Activated naive CD4-positive, alpha-beta T cell treated with anti-CD3 and anti-CD28 coated beads, Interleukin-2, amount 10 ng/mL, durations not matched to agents 7 days and 5 days (primary cell): ENCODE data around the gene ELMO3.

Experiments used
- CTCF ChIA-PET: fragments of 350-600 bp; sonication (Branson Sonifier 250); formaldehyde crosslinking; loops from one replicate; lab custom pipeline; 2021; ENCODE audit warnings: antibody characterized with exemption; lab: Charles Lee
- DNase-seq: peaks from one replicate; pipeline ENCODE4 v3.0.0-alpha.2; 2020
- H3K27ac Mint-ChIP-seq: one replicate; pipeline ENCODE4 v1.8.0; 2021; ENCODE audit warnings: mild to moderate bottlenecking, moderate library complexity, mixed read lengths
- H3K27me3 Mint-ChIP-seq: one replicate; pipeline ENCODE4 v1.8.0; 2021; ENCODE audit warnings: mild to moderate bottlenecking, mixed read lengths
- H3K36me3 Mint-ChIP-seq: one replicate; pipeline ENCODE4 v1.8.0; 2021; ENCODE audit warnings: mixed read lengths
- H3K4me1 Mint-ChIP-seq: one replicate; pipeline ENCODE4 v1.8.0; 2021; ENCODE audit warnings: mixed read lengths
- H3K4me3 Mint-ChIP-seq: one replicate; pipeline ENCODE4 v1.8.0; 2021; ENCODE audit warnings: mild to moderate bottlenecking, moderate library complexity, mixed read lengths
- H3K9me3 Mint-ChIP-seq: one replicate; pipeline ENCODE4 v1.8.0; 2021; ENCODE audit warnings: mixed read lengths

ELMO3 gene

GRCh38 chr16:67216612-67217490 lies 17.9 kb downstream of the ELMO3 start:
- Mint-ChIP-seq H3K27me3 (peaks cover 4% of the 10 kb centered on the region), H3K4me3 (no peak overlapping the region), H3K4me1 (peaks cover 13% of the 10 kb centered on the region), H3K9me3 (no peaks in the 10 kb centered on the region), H3K36me3 (no peaks in the 10 kb centered on the region), H3K27ac (peak overlapping the region; percentile 43)
- CTCF ChIA-PET, result no interaction called here
- DNase-seq, result no peak

- CTCF ChIA-PET, result interaction anchor here (1.2 to 2.0 kb wide), 3 partner anchors 20 to 31 kb away, joined by 4 to 6 read pairs (median 4); no protein-coding TSS in a partner anchor
- no peak for DNase-seq
- Mint-ChIP-seq H3K4me1 (peaks cover 55% of the 10 kb centered on the region), H3K27me3 (no peaks in the 10 kb centered on the region), H3K36me3 (peaks cover 7% of the 10 kb centered on the region), H3K4me3 (no peak overlapping the region), H3K9me3 (no peaks in the 10 kb centered on the region), H3K27ac (peak overlapping the region; percentile 6)
Measured at GRCh38 chr16:67223992-67224391, 25.1 kb downstream of the ELMO3 start.

GRCh38 chr16:67226295-67226803 lies 27.4 kb downstream of the ELMO3 start:
- CTCF ChIA-PET, result interaction anchor here (0.6 to 3.7 kb wide), 10 partner anchors 13 to 261 kb away, joined by 3 to 34 read pairs (median 4); partner anchors contain the start of gene FHOD1

GRCh38 chr16:67226804-67227566 lies 28.1 kb downstream of the ELMO3 start, which contains the start of gene TMEM208:
Gene TMEM208, plus strand, starts transcription at chr16:67227130. Its CDS starts 89 bp downstream, at chr16:67227219.
- CTCF ChIA-PET, result interaction anchor here (0.6 to 3.7 kb wide), 12 partner anchors 9 to 262 kb away, joined by 3 to 34 read pairs (median 3); partner anchors contain the start of gene FHOD1
- Mint-ChIP-seq H3K9me3 (no peaks in the 10 kb centered on the region), H3K27ac (peak within 1 kb of the TSS; percentile 92), H3K36me3 (peaks cover 15% of the 10 kb centered on the region), H3K4me1 (peaks cover 55% of the 10 kb centered on the region), H3K4me3 (peak within 1 kb of the TSS; percentile 97), H3K27me3 (no peaks in the 10 kb centered on the region)
- DNase-seq, result peak; percentile 99

More at GRCh38 chr16:67226295-67226803, 27.4 kb downstream of the ELMO3 start:
- Mint-ChIP-seq H3K4me3 (peak overlapping the region; percentile 97), H3K27ac (peak overlapping the region; percentile 92), H3K4me1 (peaks cover 55% of the 10 kb centered on the region), H3K27me3 (no peaks in the 10 kb centered on the region), H3K36me3 (peaks cover 15% of the 10 kb centered on the region), H3K9me3 (no peaks in the 10 kb centered on the region)
- no peak for DNase-seq

GRCh38 chr16:67227567-67227921 lies 28.6 kb downstream of the ELMO3 start:
- no peaks in the 10 kb centered on the region for H3K9me3 Mint-ChIP-seq
- no peak for DNase-seq
- peaks cover 15% of the 10 kb centered on the region for H3K36me3 Mint-ChIP-seq
- peak overlapping the region; percentile 97 for H3K4me3 Mint-ChIP-seq
- no peaks in the 10 kb centered on the region for H3K27me3 Mint-ChIP-seq
- peak overlapping the region; percentile 92 for H3K27ac Mint-ChIP-seq
- peaks cover 54% of the 10 kb centered on the region for H3K4me1 Mint-ChIP-seq
- CTCF ChIA-PET, result interaction anchor here (0.9 to 3.7 kb wide), 6 partner anchors 8 to 51 kb away, joined by 3 to 34 read pairs (median 4); partner anchors contain the start of gene FHOD1

GRCh38 chr16:67228034-67228785 lies 29.3 kb downstream of the ELMO3 start:
- peaks cover 50% of the 10 kb centered on the region for H3K4me1 Mint-ChIP-seq
- no peak for DNase-seq
- peaks cover 17% of the 10 kb centered on the region for H3K36me3 Mint-ChIP-seq
- no peaks in the 10 kb centered on the region for H3K27me3 Mint-ChIP-seq
- CTCF ChIA-PET, result interaction anchor here (0.9 to 3.7 kb wide), 4 partner anchors 7 to 50 kb away, joined by 3 to 34 read pairs (median 4); partner anchors contain the start of gene FHOD1
- H3K4me3 Mint-ChIP-seq, result peak overlapping the region; percentile 97
- H3K9me3 Mint-ChIP-seq, result no peaks in the 10 kb centered on the region
- H3K27ac Mint-ChIP-seq, result peak overlapping the region; percentile 92

- Mint-ChIP-seq H3K4me1 (peaks cover 44% of the 10 kb centered on the region), H3K9me3 (no peaks in the 10 kb centered on the region), H3K4me3 (peak overlapping the region; percentile 52), H3K27me3 (no peaks in the 10 kb centered on the region), H3K27ac (peak overlapping the region; percentile 45), H3K36me3 (peaks cover 22% of the 10 kb centered on the region)
- no peak for DNase-seq
- CTCF ChIA-PET, result interaction anchor here (3.7 kb wide), 1 partner anchor 17 kb away, joined by 34 read pairs; the partner anchor contains the start of gene FHOD1
Measured at GRCh38 chr16:67228905-67229304, 30.0 kb downstream of the ELMO3 start.

- H3K4me1 Mint-ChIP-seq, result peaks cover 32% of the 10 kb centered on the region
- H3K27me3 Mint-ChIP-seq, result no peaks in the 10 kb centered on the region
- peaks cover 24% of the 10 kb centered on the region for H3K36me3 Mint-ChIP-seq
- no peak overlapping the region for H3K27ac Mint-ChIP-seq
- no peak for DNase-seq
- peak overlapping the region; percentile 23 for H3K4me3 Mint-ChIP-seq
- no peaks in the 10 kb centered on the region for H3K9me3 Mint-ChIP-seq
- CTCF ChIA-PET, result no interaction called here
Measured at GRCh38 chr16:67229906-67230808, 31.2 kb downstream of the ELMO3 start.

- Mint-ChIP-seq H3K27me3 (no peaks in the 10 kb centered on the region), H3K36me3 (peaks cover 25% of the 10 kb centered on the region), H3K4me1 (peaks cover 24% of the 10 kb centered on the region), H3K9me3 (no peaks in the 10 kb centered on the region), H3K27ac (no peak overlapping the region), H3K4me3 (no peak overlapping the region)
- no peak for DNase-seq
- CTCF ChIA-PET, result no interaction called here
Measured at GRCh38 chr16:67230809-67231660, 32.1 kb downstream of the ELMO3 start.

- peaks cover 5% of the 10 kb centered on the region for H3K4me1 Mint-ChIP-seq
- H3K36me3 Mint-ChIP-seq, result peaks cover 35% of the 10 kb centered on the region
- CTCF ChIA-PET, result no interaction called here
- H3K4me3 Mint-ChIP-seq, result no peak overlapping the region
- H3K27ac Mint-ChIP-seq, result no peak overlapping the region
- no peaks in the 10 kb centered on the region for H3K27me3 Mint-ChIP-seq
- DNase-seq, result no peak
- no peaks in the 10 kb centered on the region for H3K9me3 Mint-ChIP-seq
Measured at GRCh38 chr16:67233596-67233995, 34.7 kb downstream of the ELMO3 start.

- H3K27me3 Mint-ChIP-seq, result no peaks in the 10 kb centered on the region
- CTCF ChIA-PET, result no interaction called here
- H3K36me3 Mint-ChIP-seq, result peaks cover 29% of the 10 kb centered on the region
- peak overlapping the region; percentile 55 for H3K27ac Mint-ChIP-seq
- H3K4me3 Mint-ChIP-seq, result no peak overlapping the region
- no peaks in the 10 kb centered on the region for H3K9me3 Mint-ChIP-seq
- no peak for DNase-seq
- H3K4me1 Mint-ChIP-seq, result peaks cover 5% of the 10 kb centered on the region
Measured at GRCh38 chr16:67234180-67234597, 35.3 kb downstream of the ELMO3 start.
